Kidney capillary endothelial cell (primary cell): Measurements from ENCODE around the gene DIAPH1.

Experiments used
- DNase-seq: peaks from one replicate; pipeline ENCODE4 v3.0.0-alpha.2; 2018; ENCODE audit warnings: low spot score

The DIAPH1 gene

GRCh38 chr5:141560725-141561483 lies 57.9 kb downstream of the DIAPH1 start:
- DNase-seq: peak; percentile 94

- no peak for DNase-seq
These were observed 58.6 kb downstream of the DIAPH1 start for GRCh38 chr5:141560151-141560550.

GRCh38 chr5:141559461-141559860 lies 59.3 kb downstream of the DIAPH1 start:
- peak; percentile 11 for DNase-seq

- DNase-seq: no peak
These were observed 60.6 kb downstream of the DIAPH1 start for GRCh38 chr5:141558150-141558549.

GRCh38 chr5:141557681-141558136 lies 61.1 kb downstream of the DIAPH1 start:
- peak; percentile 98 for DNase-seq

- no peak for DNase-seq
These were observed 70.9 kb downstream of the DIAPH1 start for GRCh38 chr5:141547921-141548320.

GRCh38 chr5:141547488-141547887 lies 71.3 kb downstream of the DIAPH1 start:
- DNase-seq: no peak

GRCh38 chr5:141543053-141543452 lies 75.7 kb downstream of the DIAPH1 start:
- DNase-seq: no peak

GRCh38 chr5:141534492-141535213 lies 84.1 kb downstream of the DIAPH1 start:
- DNase-seq: no peak

- DNase-seq: no peak
These were observed 84.9 kb downstream of the DIAPH1 start for GRCh38 chr5:141533897-141534296.

- DNase-seq: no peak
These were observed 86.1 kb downstream of the DIAPH1 start for GRCh38 chr5:141532726-141533125.

GRCh38 chr5:141529873-141530272 lies 88.9 kb downstream of the DIAPH1 start:
- DNase-seq: no peak

- DNase-seq: no peak
These were observed 89.8 kb downstream of the DIAPH1 start for GRCh38 chr5:141529002-141529401.

- no peak for DNase-seq
These were observed 90.4 kb downstream of the DIAPH1 start for GRCh38 chr5:141528291-141528984.

- no peak for DNase-seq
These were observed 91.4 kb downstream of the DIAPH1 start for GRCh38 chr5:141527426-141527825.

- no peak for DNase-seq
These were observed 93.1 kb downstream of the DIAPH1 start for GRCh38 chr5:141525653-141526052.

- peak; percentile 90 for DNase-seq
These were observed 93.9 kb downstream of the DIAPH1 start for GRCh38 chr5:141524604-141525597.

GRCh38 chr5:141523991-141524390 lies 94.8 kb downstream of the DIAPH1 start:
- no peak for DNase-seq

- DNase-seq: no peak
These were observed 96.5 kb downstream of the DIAPH1 start for GRCh38 chr5:141522301-141522700.

- peak; percentile 95 for DNase-seq
These were observed 97.5 kb downstream of the DIAPH1 start for GRCh38 chr5:141521244-141521781.
